Stomach (tissue), 9 donors: ENCODE data around the gene CACUL1. TPM values are rescaled to one million over a fixed set of nuclear protein-coding genes. Genes with fewer than 3 reads are reported as not detected.

Experiments
- DNase-seq, 2 donors: peaks; one replicate each; pipeline versions ENCODE4 v3.0.0 to v3.0.0-alpha.2; 2013 to 2019
- H3K27ac ChIP-seq, 5 donors: fragments of 200-600 bp in 4 of 5; sonication (generic) in 4 of 5; one replicate each; pipeline ENCODE4 v1.5.1; 2013 to 2019; ENCODE audit warnings: mild to moderate bottlenecking in 1 of 5, moderate library complexity in 1 of 5
- H3K27me3 ChIP-seq, 3 donors: fragments of 200-600 bp; sonication (generic); one replicate each; pipeline ENCODE4 v1.5.1; 2017 to 2019; ENCODE audit warnings: mixed run types in 1 of 3
- H3K36me3 ChIP-seq, 4 donors: fragments of 200-600 bp; sonication (generic); 1 replicate in 3 of 4; 2 replicates in 1 of 4; pipeline ENCODE4 v1.5.1; 2016 to 2019
- H3K4me1 ChIP-seq, 4 donors: fragments of 200-600 bp; sonication (generic); one replicate each; pipeline ENCODE4 v1.5.1; 2016 to 2019
- H3K4me3 ChIP-seq, 4 donors: fragments of 200-600 bp; sonication (generic) in 3 of 4; one replicate each; pipeline ENCODE4 v1.5.1; 2016 to 2019; ENCODE audit warnings: mild to moderate bottlenecking in 1 of 4
- H3K9me3 ChIP-seq, 4 donors: fragments of 200-600 bp; sonication (generic); one replicate each; pipeline ENCODE4 v1.5.1; 2016 to 2019
- EP300 ChIP-seq: sonication (generic); formaldehyde crosslinking; IDR thresholded peaks from one replicate; pipeline ENCODE4 v1.6.1; 2017; ENCODE audit warnings: antibody characterized with exemption
- POLR2A ChIP-seq, 4 donors: fragments of 450-650 bp; IDR thresholded peaks; one replicate each; pipeline ENCODE4 v1.6.1; 2016; ENCODE audit warnings: antibody characterized with exemption in 4 of 4, control low read depth in 2 of 4, mild to moderate bottlenecking in 1 of 4, moderate library complexity in 1 of 4
- POLR2AphosphoS5 ChIP-seq, 3 donors: sonication (generic); formaldehyde crosslinking; IDR thresholded peaks; one replicate each; pipeline ENCODE4 v1.6.1; 2016; ENCODE audit warnings: antibody characterized with exemption in 3 of 3
- WGBS, 5 donors: extraction: QIAGEN DNeasy Blood & Tissue Kit in 3 of 5; methylation state at CpG; one replicate each; pipeline versions ENCODE4 v1.1.5 to v1.1.7; 2013 to 2018; 5-methylcytosine and 5-hydroxymethylcytosine counted together
- intact Hi-C: fragments of 100-400 bp; cut with DNase I; formaldehyde crosslinking; loops from one replicate; pipeline ENCODE4 v1.15.1; 2023; ENCODE audit warnings: low total_unique reads
- polyA plus RNA-seq, 3 donors: library from polyadenylated mRNA; stranded (reverse); fragments of 200-250 nt; gene quantifications; one replicate each; pipeline ENCODE4 v1.2.3, GENCODE V29; 2013
- total RNA-seq, 5 donors: library from RNA; depleted of rRNA; stranded (reverse); fragments of >200 nt; gene quantifications; one replicate each; pipeline versions ENCODE4 v1.1.0 to v1.2.3, GENCODE V29; 2014 to 2016
- TF ChIP-seq, protein P1 (sequence below), 7 experiments: fragments of 450-650 bp in 4 of 7; fragments of 200-600 bp in 3 of 7; sonication (generic) in 3 of 7; IDR thresholded peaks; one replicate each; pipeline ENCODE4 v1.5.1; 2016 to 2019; ENCODE audit warnings: antibody characterized with exemption in 7 of 7, control low read depth in 2 of 7, mild to moderate bottlenecking in 1 of 7
- donor health status: healthy with polysubstance abuse.
- donor health status: Bipolar disorder and iron deficiency.
- donor health status: healthy.

The CACUL1 gene
- total and polyA plus RNA-seq, 8 donors = 5.1 to 76.9 (median 18.5) TPM

DNA sequence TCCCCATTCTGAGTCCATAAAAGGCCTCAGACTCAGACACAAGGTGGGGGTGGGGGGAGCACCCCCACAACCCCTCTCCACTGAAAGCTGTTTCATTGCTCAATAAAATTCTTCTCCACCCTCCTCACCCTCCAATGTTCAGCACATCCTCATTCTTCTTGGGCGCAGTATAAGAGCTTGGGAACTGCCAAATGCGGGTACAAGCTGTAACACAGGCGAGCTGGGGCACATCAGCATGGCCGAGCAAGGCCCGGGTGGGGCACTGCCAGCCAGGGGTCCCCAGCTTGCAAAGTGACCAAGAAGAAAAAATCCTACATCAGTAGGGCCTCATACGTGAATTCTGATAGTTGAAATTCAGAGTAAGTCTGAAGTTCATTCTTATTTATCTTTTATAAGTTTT, 50.1 kb downstream of the CACUL1 start:
- Histone ChIP-seq H3K27me3 (no peaks in the 10 kb centered on the region), H3K27ac (no peak overlapping the region), H3K4me3 (no peak overlapping the region), H3K4me1 (peaks cover 0 to 23% (median 9%) of the 10 kb centered on the region in 4 donors), H3K9me3 (no peaks in the 10 kb centered on the region), H3K36me3 (peaks cover 0 to 38% (median 32%) of the 10 kb centered on the region in 4 donors)
- no peak for TF ChIP-seq POLR2AphosphoS5 (IDR thresholded peaks at IDR 0.05)
- no peak for TF ChIP-seq EP300
- TF ChIP-seq, protein P1, sequence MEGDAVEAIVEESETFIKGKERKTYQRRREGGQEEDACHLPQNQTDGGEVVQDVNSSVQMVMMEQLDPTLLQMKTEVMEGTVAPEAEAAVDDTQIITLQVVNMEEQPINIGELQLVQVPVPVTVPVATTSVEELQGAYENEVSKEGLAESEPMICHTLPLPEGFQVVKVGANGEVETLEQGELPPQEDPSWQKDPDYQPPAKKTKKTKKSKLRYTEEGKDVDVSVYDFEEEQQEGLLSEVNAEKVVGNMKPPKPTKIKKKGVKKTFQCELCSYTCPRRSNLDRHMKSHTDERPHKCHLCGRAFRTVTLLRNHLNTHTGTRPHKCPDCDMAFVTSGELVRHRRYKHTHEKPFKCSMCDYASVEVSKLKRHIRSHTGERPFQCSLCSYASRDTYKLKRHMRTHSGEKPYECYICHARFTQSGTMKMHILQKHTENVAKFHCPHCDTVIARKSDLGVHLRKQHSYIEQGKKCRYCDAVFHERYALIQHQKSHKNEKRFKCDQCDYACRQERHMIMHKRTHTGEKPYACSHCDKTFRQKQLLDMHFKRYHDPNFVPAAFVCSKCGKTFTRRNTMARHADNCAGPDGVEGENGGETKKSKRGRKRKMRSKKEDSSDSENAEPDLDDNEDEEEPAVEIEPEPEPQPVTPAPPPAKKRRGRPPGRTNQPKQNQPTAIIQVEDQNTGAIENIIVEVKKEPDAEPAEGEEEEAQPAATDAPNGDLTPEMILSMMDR (IDR thresholded peaks at IDR 0.05) = no peak
- TF ChIP-seq POLR2A (IDR thresholded peaks at IDR 0.05) = no peak
- intact Hi-C loops = no loop called here
- 94 to 98% (median 95%) methylated on average over 6 of the region's 6 CpGs for WGBS, 5 donors
- no peak for DNase-seq

DNA sequence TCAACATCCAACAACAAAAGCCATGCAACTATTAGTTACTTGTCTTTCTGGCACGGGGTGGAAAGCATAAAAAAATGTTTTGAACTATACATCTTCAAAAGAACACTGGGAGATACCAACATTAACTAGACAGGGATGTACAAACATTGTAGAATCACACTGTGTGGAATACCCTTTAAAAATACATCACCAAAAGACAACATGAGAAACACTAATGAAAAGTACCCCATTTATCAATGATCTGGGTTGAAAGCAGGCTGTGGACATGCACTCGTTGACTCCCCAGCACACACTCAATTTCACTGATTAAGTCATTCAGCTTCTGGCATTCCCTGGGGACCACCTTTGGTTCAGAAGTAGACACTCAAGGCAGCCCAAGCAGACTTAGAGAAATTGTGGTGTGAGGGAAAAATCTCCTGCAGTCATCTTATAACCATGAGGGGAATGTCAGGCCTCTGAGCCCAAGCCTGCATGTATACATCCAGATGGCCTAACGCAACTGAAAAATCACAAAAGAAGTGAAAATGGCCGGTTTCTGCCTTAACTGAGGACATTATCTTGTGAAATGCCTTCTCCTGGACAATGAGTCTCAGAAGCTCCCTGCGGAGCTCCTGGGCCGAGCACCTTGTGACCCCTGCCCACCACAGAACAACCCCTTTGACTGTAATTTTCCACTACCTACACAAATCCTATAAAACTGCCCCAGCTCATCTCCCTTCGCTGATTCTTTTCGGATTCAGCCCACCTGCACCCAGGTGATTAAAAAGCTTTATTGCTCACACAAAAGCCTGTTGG, 53.0 kb downstream of the CACUL1 start:
- Histone ChIP-seq H3K4me3 (no peak overlapping the region), H3K27ac (no peak overlapping the region), H3K4me1 (peaks cover 0 to 34% (median 21%) of the 10 kb centered on the region in 4 donors), H3K27me3 (no peaks in the 10 kb centered on the region), H3K36me3 (peaks cover 0 to 44% (median 31%) of the 10 kb centered on the region in 4 donors), H3K9me3 (no peaks in the 10 kb centered on the region)
- whole genome bisulfite sequencing, 5 donors = 83 to 93% (median 89%) methylated on average over 8 of the region's 8 CpGs
- TF ChIP-seq EP300 (no peak), POLR2A (IDR thresholded peaks at IDR 0.05) (no peak)
- TF ChIP-seq, protein P1 (IDR thresholded peaks at IDR 0.05) = no peak
- no peak for DNase-seq
- intact Hi-C loops = no loop called here

DNA sequence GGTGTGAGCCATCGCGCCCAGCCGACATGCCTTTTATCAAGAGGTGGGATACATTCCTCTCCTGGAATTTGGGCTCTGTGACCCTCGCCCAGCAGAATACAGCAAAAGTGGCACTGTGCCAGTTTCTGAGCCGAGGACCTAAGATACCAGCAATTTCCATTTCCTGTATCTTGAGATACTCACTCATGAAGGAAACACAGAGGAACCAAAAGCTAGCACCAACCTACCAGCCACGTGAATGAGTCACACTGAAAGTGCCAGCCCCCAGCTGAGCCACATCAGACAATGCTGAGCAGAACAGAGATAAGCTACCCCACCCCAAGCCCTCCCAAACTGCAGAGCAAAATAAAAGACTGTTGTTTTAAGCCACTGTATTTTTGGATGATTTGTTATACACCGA, 56.3 kb downstream of the CACUL1 start:
- Histone ChIP-seq H3K4me3 (no peak overlapping the region), H3K4me1 (peaks cover 0 to 45% (median 23%) of the 10 kb centered on the region in 4 donors), H3K9me3 (no peaks in the 10 kb centered on the region), H3K27me3 (no peaks in the 10 kb centered on the region), H3K27ac (peak overlapping the region in 1 of 5 donors; percentile 29), H3K36me3 (peaks cover 0 to 42% (median 27%) of the 10 kb centered on the region in 4 donors)
- intact Hi-C loops = no loop called here
- TF ChIP-seq POLR2AphosphoS5 (IDR thresholded peaks at IDR 0.05) (peak in 1 of 3 donors; percentile 42), EP300 (no peak)
- TF ChIP-seq, protein P1 (IDR thresholded peaks at IDR 0.05) = no peak
- peak; percentile 36 to 74 for DNase-seq
- 53 to 64% (median 61%) methylated on average over 7 of the region's 7 CpGs for WGBS, 5 donors

DNA sequence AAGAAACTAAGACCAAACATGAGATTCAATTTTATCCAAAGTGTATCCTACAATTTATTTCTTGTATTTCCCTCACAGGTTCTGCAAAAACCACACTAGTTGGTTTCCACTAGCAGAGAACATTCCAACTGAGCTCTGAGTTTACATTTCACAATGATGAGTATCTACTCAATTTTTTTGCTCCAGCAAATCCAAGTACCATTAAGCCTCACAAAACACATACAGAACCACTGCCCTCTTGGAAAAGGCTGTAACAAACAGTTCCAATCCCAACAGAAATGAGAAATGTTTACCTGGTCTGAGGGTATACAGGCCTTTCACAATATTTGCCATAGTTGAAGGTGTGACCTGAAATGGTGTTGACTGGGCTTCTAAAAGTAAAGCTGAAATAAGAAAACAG, 59.9 kb downstream of the CACUL1 start:
- H3K9me3 ChIP-seq = no peaks in the 10 kb centered on the region
- TF ChIP-seq, protein P1 (IDR thresholded peaks at IDR 0.05) = no peak
- TF ChIP-seq EP300 (no peak), POLR2AphosphoS5 (IDR thresholded peaks at IDR 0.05) (peak in 2 of 3 donors; percentile 31 to 45)
- peaks cover 0 to 59% (median 25%) of the 10 kb centered on the region in 4 donors for H3K4me1 ChIP-seq
- intact Hi-C loops = no loop called here
- DNase-seq = no peak
- peaks cover 0 to 24% (median 19%) of the 10 kb centered on the region in 4 donors for H3K36me3 ChIP-seq
- H3K27me3 ChIP-seq = no peaks in the 10 kb centered on the region
- peak overlapping the region in 3 of 5 donors; percentile 0 to 68 (median 43) for H3K27ac ChIP-seq
- H3K4me3 ChIP-seq = no peak overlapping the region
